ENCODE results near the gene SMG1.

SMG1 gene

DNA sequence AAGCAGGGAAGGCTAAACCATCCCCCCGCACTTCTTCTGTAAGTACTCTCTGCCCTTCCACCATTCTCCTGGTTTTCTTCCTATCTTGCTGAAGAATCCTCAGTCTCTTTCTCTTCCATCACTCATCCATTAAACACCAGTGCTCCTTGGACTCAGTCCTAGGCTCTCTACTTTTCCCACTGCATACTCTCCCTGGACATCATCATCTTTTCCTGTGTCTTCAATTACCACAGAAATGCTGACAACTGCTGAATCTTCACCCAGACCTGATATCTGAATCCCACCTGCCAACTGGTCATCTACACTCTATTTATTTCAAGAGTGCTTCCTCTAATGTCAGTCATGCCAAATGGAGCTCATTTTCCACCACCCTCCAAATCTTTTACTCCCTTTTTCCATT lies 71.0 kb downstream of the SMG1 start:
- no peak for DNase-seq (ENCODE audit: extremely low read depth in 1 of 2, low read depth in 1 of 2)

DNA sequence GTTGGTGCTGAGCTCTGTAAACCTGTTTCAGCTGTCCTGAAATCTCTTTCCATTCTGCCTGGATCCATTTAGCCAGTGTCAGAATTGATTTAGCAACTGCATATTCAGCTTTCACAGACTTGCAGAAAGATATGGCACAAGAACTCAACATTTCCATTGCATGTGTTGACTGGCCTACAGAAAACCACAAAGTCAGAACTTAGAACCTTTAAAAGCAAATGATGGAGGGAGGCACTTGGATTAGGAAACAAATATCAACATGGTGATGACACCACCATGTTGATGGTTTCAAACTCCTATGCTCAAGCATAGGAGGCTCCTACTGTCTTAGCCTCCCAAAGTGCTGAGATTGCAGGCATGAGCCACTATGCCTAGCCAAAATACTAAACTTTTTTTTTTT lies 72.5 kb downstream of the SMG1 start:
- DNase-seq (ENCODE audit: extremely low read depth in 1 of 2, low read depth in 1 of 2) = no peak

DNA sequence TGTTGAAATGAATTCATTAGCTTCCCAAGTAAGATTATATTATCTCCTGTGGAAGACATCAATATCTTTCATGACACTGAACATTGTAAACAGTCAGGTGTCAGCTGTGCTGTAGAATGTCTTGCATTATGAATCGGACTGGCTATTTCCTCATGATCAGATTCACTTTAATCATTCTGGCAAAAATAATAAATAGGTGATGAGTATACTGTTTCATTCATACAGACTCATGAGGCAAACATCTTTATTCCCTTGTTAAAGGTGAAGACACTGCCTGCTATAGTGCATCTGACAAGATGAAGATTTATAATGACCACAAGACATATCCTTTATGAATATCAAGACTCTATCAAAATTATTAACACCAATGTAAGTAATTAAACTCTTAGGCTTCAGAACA lies 73.6 kb downstream of the SMG1 start:
- DNase-seq (ENCODE audit: extremely low read depth in 1 of 2, low read depth in 1 of 2) = no peak

DNA sequence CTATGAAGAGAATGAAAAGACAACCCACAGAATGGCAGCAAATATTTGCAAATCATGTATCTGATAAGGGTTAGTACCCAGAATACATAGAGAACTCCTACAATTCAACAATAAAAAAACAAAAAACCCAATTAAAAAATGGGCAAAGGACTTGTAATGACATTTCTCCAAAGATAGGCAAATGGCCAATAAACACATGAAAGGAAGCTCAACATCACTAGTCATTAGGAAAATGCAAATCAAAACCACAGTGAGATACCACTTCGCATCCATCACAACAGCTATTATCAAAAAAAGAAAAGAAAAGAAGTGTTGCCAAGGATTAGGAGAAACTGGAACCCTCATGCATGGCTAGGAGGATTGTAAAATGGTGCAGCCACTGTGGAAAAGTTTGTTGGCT lies 79.8 kb downstream of the SMG1 start:
- DNase-seq (ENCODE audit: extremely low read depth in 1 of 2, low read depth in 1 of 2) = no peak

DNA sequence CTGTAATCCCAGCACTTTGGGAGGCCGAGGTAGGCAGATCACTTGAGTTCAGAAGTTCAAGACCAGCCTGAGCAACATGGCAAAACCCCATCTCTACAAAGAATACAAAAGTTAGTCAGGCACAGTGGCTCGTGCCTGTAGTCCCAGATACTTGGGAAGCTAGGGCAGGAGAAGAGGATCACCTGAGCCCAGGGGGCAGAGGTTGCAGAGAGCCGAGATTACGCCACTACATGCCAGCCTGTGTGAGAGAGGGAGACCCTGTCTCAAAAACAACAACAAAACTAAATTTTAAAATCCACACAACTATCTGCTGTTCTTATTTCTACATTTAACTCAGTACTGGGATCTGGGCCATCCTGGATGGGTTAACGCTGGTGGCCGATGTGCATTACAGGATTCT lies 83.6 kb downstream of the SMG1 start:
- DNase-seq (ENCODE audit: extremely low read depth in 1 of 2, low read depth in 1 of 2) = no peak

DNA sequence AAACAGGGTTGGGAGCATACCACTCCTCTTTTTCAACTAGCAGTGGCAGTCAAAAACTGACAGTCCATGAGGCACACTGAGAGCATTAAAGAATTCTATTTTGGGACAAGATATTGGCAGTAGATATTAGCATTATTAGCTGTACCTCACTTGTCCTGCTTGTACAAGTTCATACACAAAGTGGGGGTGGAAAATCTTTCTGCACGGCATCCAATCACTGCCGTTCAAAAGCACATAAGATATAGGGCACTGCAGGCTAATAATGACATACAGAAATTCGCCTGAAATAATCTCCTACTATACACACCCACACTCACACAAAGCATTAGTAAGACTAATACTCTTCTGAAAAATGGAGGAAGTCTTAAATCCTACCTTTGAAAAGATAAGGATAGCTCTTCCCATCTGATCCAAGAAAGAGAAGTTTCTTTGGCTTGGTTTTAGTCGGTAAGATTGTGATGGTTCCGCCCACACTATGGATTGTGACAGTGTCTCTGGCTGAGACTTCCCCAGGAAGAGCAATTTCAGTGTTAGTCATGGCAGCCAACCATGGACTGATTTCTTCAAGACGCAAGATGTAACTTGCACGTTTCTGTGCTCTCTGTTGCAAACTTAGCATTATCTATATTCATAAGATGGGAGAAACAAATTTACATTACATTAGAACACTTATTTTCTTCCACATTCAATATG lies 84.2 kb downstream of the SMG1 start:
- no peak for DNase-seq (ENCODE audit: extremely low read depth in 1 of 2, low read depth in 1 of 2)

DNA sequence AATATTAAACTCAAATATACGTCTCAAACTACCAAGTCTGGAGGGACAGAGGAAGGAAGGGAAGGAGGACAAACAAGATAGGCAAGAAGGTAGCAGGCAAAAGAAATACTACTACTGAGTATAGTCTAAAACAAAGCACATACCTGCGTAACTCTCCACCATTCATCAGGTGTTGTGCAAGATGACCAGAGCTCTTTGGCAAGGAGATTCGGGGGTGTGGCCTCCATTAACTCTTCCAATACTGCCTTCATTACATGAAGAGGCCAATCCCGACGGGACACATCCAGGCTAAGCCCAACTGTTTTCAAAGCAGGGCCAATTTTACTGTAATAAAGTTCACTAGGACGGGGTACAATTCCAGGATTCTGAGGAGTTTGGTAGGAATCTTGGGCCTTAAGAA lies 86.7 kb downstream of the SMG1 start:
- no peak for DNase-seq (ENCODE audit: extremely low read depth in 1 of 2, low read depth in 1 of 2)

DNA sequence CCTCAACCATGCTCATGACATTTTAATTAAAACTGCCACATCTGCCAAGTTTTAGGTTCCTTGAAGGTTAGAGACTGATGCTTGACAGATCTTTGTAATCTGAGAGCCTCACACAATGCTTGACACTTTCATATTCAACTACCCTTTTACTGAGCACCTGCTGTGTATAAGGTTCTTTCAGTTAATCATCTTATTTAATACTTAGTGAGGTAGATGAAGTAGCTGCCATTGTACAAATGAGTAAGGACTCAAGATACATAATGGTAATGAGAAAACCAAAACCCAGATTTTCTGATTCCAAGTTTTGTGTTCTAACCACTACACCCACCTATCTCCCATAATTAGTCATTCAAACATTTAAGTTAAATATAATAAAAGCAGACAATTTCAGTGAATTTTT lies 89.5 kb downstream of the SMG1 start:
- no peak for DNase-seq (ENCODE audit: extremely low read depth in 1 of 2, low read depth in 1 of 2)

DNA sequence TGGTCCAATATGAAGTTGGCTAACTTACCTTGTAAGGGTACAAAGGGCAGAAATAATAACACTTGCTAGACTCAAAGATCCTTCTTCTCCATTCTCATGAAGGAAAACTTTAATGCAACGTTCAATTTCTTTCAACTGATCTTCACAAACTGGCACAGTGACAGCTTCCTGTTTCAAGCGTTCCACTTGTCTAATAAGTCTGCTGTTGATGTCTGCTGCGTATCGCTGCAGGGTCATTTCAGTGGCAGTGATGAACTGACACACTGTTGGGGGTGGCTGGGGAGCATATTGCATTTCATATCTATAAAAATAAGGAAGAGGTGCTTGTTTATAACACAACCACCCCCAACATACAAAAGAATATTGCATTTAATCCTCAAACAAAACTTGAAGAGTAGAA lies 91.3 kb downstream of the SMG1 start:
- DNase-seq (ENCODE audit: extremely low read depth in 1 of 2, low read depth in 1 of 2) = no peak

DNA sequence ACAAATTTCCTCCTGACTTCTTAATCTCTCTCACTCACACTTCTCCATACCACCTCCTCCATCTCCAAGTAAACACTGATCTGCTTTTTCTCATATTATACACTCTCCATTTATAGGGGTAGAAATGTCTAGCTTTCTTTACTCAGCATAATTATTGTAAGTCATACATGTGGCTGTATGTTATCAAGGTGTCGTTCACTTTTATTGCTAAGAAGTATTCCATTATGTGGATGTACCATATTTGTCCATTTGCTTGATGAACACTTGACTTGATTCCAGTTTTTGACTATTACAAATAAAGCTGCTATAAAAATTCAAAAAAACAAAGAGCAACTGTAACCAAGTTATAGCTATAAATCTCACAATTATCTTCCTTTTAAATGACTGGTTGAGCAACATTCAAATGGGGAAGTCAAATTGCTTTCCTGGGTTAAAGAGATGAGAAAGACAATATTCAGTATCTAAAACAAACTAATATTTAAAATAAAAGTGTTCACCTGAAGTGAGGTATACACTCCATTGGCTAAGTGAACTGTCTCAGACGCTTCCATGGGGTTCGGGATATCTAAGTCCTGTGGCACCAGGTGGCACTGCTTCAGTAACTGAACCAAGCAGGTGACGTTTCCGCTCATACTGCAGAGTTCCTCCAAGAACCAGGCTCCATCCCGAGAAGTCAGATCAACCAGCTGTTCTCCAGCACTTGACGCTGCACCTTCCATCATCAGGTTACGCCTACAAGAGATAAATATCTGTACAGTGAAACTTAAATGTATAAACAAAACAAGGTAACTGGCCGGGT lies 92.3 kb downstream of the SMG1 start:
- DNase-seq (ENCODE audit: extremely low read depth in 1 of 2, low read depth in 1 of 2) = no peak

DNA sequence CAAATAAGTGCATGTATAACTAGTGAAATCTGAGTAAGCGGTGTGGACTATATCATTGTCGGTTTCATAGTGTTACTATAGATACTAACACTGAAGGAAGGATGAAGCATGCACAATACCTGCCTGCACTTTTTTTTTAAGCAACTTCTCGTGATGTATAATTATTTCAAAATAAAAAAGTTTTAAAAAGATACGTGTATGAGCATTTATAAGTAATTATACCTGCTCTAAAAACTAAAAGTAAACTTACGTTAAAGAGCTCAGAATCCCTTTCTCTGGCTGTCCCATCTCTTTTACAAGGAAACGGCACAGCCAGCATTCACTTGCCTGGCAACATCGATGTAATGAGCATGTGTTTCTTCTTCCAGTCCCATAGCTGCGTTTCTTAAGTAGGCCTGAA lies 93.6 kb downstream of the SMG1 start:
- no peak for DNase-seq (ENCODE audit: extremely low read depth in 1 of 2, low read depth in 1 of 2)

DNA sequence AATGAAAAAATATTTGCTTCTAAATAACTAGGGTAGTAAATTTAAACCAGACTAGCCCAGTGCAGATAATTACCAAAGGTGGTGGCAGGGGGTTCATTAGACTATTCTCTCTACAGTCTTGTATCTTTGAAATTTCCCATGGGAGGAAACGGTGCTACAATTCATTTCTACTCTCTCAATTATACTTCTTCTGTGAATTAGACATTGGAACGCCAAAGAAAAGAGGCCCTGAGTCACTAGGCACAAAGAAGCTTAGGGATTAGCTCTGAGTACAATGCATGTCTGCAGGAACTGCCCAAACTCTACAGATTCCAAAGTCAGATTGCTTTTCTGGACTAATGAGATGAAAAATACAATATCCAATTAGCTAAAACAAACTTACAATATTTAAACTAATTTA lies 94.2 kb downstream of the SMG1 start:
- no peak for DNase-seq (ENCODE audit: extremely low read depth in 1 of 2, low read depth in 1 of 2)

DNA sequence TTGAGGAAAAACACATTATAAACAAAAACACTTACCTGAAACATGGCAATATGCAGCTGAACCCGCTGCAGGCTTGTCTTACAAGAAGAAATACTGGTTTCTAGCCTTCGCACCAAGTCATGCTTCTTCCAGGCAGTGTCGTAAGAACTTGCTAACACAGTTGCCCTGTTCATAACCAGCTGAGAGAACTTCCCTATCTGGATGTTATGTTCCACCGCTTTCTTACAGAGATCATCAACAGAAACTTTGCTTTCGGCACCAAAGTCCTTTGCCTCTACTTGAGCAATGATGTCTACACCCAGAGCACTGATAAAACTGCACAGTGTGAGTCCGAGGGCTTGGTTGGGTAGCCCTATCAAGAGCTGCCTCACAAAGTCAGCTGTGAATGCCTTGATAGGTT lies 97.0 kb downstream of the SMG1 start:
- no peak for DNase-seq (ENCODE audit: extremely low read depth in 1 of 2, low read depth in 1 of 2)

DNA sequence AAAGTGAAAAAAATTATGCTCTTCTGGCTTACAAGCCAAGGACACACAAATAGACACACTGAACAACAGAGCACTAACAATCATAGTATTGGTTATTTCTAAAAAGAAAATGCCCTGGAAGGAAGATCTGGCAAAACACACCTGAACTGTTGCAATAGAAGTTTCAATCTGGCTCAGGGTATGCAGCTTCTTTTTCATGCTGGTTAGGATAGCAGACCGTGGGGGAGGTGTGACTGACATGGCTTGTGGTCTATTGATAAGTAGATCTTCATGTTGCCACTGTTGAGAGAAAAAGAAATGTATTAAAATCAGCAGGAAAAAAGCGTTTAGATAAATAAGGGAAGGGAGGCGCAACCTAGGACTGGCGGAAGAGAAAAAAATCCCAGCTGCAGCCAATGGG lies 98.3 kb downstream of the SMG1 start:
- DNase-seq (ENCODE audit: extremely low read depth in 1 of 2, low read depth in 1 of 2) = peak in 1 of 2 donors; percentile 7

DNA sequence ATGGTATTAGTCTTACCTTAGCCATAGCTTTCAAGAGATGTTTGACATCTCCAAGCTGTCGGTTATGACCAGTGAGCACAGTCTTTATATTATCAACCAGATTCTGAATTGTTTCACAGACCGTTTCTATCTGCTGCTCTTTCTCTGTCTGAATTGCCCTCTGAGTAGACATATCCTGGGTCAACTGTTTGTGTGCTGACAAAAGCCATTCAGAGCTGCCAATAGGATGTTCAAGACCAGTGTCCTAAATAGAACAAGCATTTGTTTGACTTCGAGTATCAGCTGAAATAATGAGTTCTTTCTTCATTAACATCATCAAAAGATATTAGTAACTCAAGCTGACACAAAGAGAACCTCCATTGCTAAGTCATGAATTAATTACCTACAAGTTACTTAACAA lies 109.9 kb downstream of the SMG1 start:
- DNase-seq (ENCODE audit: extremely low read depth in 1 of 2, low read depth in 1 of 2) = no peak

DNA sequence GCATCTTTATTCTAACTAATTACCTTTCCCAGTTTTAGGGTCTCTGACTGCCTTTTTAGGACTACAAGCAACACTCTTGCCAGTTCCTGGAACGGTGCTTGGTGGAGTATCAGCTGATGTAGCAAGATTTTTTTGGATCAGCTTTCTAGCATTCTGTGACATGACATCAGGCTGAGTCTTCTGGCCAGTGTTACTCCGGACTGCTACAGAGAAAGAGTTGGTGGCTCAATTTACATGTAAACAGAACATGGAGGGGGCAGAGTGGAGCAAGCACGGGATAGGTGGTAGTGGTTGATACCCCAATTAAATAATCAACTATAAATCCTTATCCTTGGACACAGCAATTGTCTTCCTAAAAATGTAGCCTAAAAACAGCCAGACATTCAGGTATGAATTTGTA lies 114.3 kb downstream of the SMG1 start:
- no peak for DNase-seq (ENCODE audit: extremely low read depth in 1 of 2, low read depth in 1 of 2)

DNA sequence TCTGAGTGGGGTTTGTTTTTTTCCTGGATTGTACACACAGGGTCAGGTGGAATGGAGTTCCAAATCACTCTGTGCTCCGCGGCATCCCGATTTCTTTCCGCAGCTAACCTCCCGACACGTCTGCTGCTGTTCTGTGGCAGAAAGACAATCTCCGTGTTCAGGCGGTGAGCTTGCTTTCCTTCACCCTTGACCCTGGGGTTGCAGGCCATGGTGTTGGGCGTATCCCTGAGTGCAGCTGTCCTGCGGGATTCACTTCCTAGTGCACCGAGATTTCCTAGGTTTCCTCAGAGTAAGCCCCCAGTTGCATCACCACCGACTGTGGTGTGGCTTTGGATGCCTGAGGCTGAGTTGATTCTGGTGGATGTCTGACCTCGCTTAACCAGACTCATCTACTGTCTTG lies 117.0 kb downstream of the SMG1 start:
- DNase-seq (ENCODE audit: extremely low read depth in 1 of 2, low read depth in 1 of 2) = no peak

DNA sequence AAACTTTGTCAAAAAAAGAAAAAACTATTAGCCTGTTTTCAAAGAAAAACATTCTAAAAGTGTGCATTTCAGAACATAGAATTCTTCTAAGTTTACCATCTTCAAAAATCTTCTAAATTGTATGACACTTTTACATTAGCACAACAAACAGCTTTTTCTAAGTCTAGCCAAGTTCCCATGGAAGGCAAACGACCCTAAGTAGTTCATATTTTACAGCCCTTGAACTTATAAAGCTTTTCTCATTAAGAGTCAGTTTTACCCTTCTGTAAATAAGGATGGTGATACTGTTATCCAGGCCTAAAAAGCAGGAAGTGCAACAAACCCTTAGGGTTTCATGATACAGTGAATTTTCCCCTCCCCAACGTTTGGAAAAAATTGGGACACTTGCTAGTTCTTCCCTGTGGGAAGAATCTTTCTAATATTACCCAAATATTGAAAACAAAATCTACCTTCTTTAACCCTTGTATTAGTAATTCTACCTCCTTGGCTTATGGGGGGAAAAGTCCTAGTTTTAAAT lies 120.9 kb downstream of the SMG1 start:
- no peak for DNase-seq (ENCODE audit: extremely low read depth in 1 of 2, low read depth in 1 of 2)

DNA sequence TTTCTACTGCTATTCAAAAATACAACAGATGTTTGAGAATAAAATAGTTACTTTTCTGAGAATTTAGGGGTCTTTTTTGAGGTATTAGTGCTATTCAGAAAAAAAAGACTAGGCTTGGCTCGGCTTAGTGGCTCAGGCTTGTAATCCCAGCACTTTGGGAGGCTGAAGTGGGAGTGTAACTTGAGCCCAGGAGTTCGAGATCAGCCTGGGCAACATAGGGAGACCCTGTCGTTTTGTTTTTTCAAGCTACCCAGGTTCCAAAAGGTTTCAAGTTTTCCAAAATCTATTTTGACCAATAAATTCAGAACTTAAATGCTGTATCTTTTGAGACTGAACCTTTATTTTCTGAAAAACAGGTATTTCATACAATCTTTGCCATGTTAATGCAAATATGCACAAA lies 121.7 kb downstream of the SMG1 start:
- DNase-seq (ENCODE audit: extremely low read depth in 1 of 2, low read depth in 1 of 2) = no peak

DNA sequence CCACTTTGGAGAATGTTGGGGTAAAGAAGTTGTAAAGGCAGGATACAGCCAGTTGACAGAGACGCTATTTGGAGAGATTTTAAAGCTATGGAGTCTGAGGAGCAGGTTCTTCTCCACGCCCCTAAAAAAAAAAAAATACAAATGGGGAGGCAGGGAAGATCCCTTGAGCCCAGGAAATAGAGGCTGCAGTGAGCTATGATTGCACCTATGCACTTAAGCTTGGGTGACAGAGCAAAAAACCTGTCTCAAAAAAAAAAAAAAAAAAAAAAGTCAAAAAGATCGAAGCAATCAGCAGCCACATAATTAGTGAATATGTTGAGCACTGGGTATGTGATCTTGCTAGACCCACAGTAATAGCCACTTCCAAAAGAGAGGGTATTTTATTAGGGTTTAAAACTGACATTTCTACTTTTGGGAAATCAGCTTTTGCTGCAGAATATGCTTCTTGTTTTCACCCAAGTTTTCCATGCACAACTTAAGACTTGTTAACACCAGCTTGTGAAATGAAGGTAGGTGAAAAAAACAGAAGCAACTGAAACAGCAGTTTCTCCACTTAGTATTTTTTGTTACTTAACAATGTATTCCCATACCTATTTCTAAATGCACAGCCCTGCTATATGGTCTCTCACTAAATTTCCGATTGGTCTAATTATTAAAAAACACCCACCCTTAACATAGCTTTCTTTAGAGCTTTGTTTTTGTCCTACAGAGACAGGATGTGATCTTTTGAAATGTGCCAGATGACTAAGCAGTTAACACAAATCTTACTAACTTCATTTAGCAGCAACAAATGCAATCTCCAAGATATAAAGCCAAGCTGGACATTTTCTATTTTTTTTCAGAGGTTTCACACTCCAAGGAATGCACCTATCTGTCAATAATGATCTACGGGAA lies 122.4 kb downstream of the SMG1 start:
- DNase-seq (ENCODE audit: extremely low read depth in 1 of 2, low read depth in 1 of 2) = no peak

DNA sequence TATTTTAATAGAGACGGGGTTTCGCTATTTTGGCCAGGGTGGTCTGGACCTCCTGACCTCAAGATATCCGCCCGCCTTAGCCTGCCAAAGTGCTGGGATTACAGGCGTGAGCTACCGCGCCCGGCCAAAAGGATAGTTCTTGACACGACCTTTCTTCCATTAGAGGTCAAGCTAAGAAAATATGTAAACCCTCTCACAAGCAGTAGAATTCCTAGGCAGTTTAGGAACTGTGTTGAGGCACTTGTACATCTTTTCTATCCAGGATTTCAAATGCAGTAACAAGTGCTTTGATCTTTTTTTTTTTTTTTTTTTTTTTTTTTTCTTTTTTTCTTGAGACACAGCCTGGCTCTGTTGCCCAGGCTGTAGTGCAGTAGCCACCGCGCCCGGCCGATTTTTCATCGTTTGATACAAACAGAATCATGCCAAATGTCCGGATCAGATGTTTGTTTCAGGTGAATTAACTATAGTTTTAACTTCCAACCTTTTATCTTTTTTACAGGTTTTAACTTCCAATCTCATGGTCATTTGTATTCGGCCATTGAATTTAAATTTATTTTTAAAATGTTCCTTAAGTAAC lies 123.4 kb downstream of the SMG1 start:
- no peak for DNase-seq (ENCODE audit: extremely low read depth in 1 of 2, low read depth in 1 of 2)

All from stimulated activated CD8-positive, alpha-beta memory T cell treated with anti-CD3 and anti-CD28 coated beads, Interleukin-7, amount 100 ng/mL, for 48 hours (primary cell).